ENCODE results near the gene OR1S1. TPM values are rescaled to one million over a fixed set of nuclear protein-coding genes. Genes with fewer than 3 reads are reported as not detected.

Gene OR1S1
- total and polyA plus RNA-seq, 2 experiments from 2014 or later, result not detected

GRCh38 chr11:58204042-58204441, 8.5 kb upstream of the OR1S1 start, which contains the start of gene OR1S2:
Gene OR1S2 (minus strand): TSS chr11:58204142. CDS start chr11:58204142, 0 bp downstream.
- H3K36me3 ChIP-seq (ENCODE audit: insufficient read depth), result no peaks in the 10 kb centered on the region
- H3K27ac Mint-ChIP-seq, result no peak within 1 kb of the TSS
- no peak within 1 kb of the TSS for H2AFZ ChIP-seq
- no peaks in the 10 kb centered on the region for H3K79me2 ChIP-seq (replicated peaks; ENCODE audit: insufficient read depth)
- no peaks in the 10 kb centered on the region for H3K4me1 Mint-ChIP-seq
- no peak within 1 kb of the TSS for H3K27ac ChIP-seq (ENCODE audit: low read depth)
- no peaks in the 10 kb centered on the region for H4K20me1 ChIP-seq (replicated peaks; ENCODE audit: insufficient read depth)
- H3K4me3 ChIP-seq, result no peak within 1 kb of the TSS
- no peaks in the 10 kb centered on the region for H3F3A ChIP-seq (replicated peaks; ENCODE audit: low read depth)
- H3K27me3 ChIP-seq (ENCODE audit: insufficient read depth), result no peaks in the 10 kb centered on the region
- no peak within 1 kb of the TSS for H3K4me3 Mint-ChIP-seq
- peaks cover 8% of the 10 kb centered on the region; the same call in 2 of the 3 replicates for H3K9me3 Mint-ChIP-seq
- no peaks in the 10 kb centered on the region for H3K36me3 Mint-ChIP-seq (ENCODE audit: low read depth)
- peaks cover 34% of the 10 kb centered on the region; the same call in 1 of the 2 replicates for H3K9me2 ChIP-seq (ENCODE audit: insufficient read depth)
- no peak within 1 kb of the TSS for H3K4me2 ChIP-seq
- no peaks in the 10 kb centered on the region for H3K4me1 ChIP-seq (ENCODE audit: insufficient read depth)
- H3K27me3 Mint-ChIP-seq (ENCODE audit: insufficient read depth, low read depth, poor library complexity), result peaks cover 1% of the 10 kb centered on the region
- ATAC-seq (no peak), DNase-seq (ENCODE audit: low spot score) (no peak)
- TF ChIP-seq NANOG (IDR thresholded peaks at IDR 0.05; ENCODE audit: borderline replicate concordance), result no peak
- no peak for TF ChIP-seq STAT1 (IDR thresholded peaks at IDR 0.05; ENCODE audit: unreplicated experiment)

DNA sequence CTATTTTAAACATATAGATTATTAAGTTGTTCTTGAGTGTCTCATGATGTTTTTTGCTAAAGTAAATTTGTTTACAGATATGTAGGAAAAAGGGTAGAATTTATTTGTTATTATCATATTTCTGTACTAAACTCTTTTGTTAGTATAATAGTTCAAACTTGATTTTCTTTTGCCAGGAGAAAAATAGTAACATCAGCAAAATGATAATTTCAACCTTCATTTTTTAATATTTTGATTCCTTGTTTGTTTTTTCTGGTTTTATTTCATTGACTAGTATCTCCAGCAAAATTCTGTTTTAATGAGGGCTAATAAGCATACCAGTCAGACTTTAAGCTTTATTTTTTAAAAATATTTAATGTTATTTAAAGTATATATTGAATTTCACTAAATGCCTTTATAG, 4.0 kb downstream of the OR1S1 start:
- H2AFZ ChIP-seq, result no peak overlapping the region
- no peak overlapping the region for H3K4me2 ChIP-seq
- peaks cover 2% of the 10 kb centered on the region for H3K27me3 Mint-ChIP-seq (ENCODE audit: insufficient read depth, low read depth, poor library complexity)
- no peaks in the 10 kb centered on the region for H3K4me1 Mint-ChIP-seq
- H3K4me1 ChIP-seq (ENCODE audit: insufficient read depth), result no peaks in the 10 kb centered on the region
- no peaks in the 10 kb centered on the region for H3K79me2 ChIP-seq (replicated peaks; ENCODE audit: insufficient read depth)
- H4K20me1 ChIP-seq (replicated peaks; ENCODE audit: insufficient read depth), result no peaks in the 10 kb centered on the region
- ATAC-seq, result no peak
- no peaks in the 10 kb centered on the region for H3K36me3 Mint-ChIP-seq (ENCODE audit: low read depth)
- H3K4me3 Mint-ChIP-seq, result no peak overlapping the region
- DNase-seq (ENCODE audit: low spot score), result no peak
- no peaks in the 10 kb centered on the region for H3K9me2 ChIP-seq (ENCODE audit: insufficient read depth)
- no peaks in the 10 kb centered on the region for H3K27me3 ChIP-seq (ENCODE audit: insufficient read depth)
- no peaks in the 10 kb centered on the region for H3K36me3 ChIP-seq (ENCODE audit: insufficient read depth)
- H3F3A ChIP-seq (replicated peaks; ENCODE audit: low read depth), result no peaks in the 10 kb centered on the region
- no peaks in the 10 kb centered on the region for H3K9me3 Mint-ChIP-seq
- H3K27ac ChIP-seq (ENCODE audit: low read depth), result no peak overlapping the region
- TF ChIP-seq, protein P1, sequence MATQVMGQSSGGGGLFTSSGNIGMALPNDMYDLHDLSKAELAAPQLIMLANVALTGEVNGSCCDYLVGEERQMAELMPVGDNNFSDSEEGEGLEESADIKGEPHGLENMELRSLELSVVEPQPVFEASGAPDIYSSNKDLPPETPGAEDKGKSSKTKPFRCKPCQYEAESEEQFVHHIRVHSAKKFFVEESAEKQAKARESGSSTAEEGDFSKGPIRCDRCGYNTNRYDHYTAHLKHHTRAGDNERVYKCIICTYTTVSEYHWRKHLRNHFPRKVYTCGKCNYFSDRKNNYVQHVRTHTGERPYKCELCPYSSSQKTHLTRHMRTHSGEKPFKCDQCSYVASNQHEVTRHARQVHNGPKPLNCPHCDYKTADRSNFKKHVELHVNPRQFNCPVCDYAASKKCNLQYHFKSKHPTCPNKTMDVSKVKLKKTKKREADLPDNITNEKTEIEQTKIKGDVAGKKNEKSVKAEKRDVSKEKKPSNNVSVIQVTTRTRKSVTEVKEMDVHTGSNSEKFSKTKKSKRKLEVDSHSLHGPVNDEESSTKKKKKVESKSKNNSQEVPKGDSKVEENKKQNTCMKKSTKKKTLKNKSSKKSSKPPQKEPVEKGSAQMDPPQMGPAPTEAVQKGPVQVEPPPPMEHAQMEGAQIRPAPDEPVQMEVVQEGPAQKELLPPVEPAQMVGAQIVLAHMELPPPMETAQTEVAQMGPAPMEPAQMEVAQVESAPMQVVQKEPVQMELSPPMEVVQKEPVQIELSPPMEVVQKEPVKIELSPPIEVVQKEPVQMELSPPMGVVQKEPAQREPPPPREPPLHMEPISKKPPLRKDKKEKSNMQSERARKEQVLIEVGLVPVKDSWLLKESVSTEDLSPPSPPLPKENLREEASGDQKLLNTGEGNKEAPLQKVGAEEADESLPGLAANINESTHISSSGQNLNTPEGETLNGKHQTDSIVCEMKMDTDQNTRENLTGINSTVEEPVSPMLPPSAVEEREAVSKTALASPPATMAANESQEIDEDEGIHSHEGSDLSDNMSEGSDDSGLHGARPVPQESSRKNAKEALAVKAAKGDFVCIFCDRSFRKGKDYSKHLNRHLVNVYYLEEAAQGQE (IDR thresholded peaks at IDR 0.05; ENCODE audit: unreplicated experiment), result no peak
- no peak for TF ChIP-seq CREB1 (CRISPR knock-in tag; IDR thresholded peaks at IDR 0.05; ENCODE audit: low read depth)
- no peak overlapping the region for H3K4me3 ChIP-seq
- no peak overlapping the region for H3K27ac Mint-ChIP-seq

- no peaks in the 10 kb centered on the region for H3K79me2 ChIP-seq (replicated peaks; ENCODE audit: insufficient read depth)
- no peaks in the 10 kb centered on the region for H3K36me3 ChIP-seq (ENCODE audit: insufficient read depth)
- no peak overlapping the region for H3K4me3 ChIP-seq
- DNase-seq (ENCODE audit: low spot score) (no peak), ATAC-seq (no peak)
- Mint-ChIP-seq H3K27me3 (ENCODE audit: insufficient read depth, low read depth, poor library complexity) (peaks cover 2% of the 10 kb centered on the region), H3K4me1 (no peaks in the 10 kb centered on the region), H3K27ac (no peak overlapping the region), H3K4me3 (no peak overlapping the region), H3K36me3 (ENCODE audit: low read depth) (no peaks in the 10 kb centered on the region), H3K9me3 (no peaks in the 10 kb centered on the region; the same call in 1 of the 3 replicates)
- no peaks in the 10 kb centered on the region for H3K27me3 ChIP-seq (ENCODE audit: insufficient read depth)
- no peak overlapping the region for H2AFZ ChIP-seq
- no peak overlapping the region for H3K4me2 ChIP-seq
- no peaks in the 10 kb centered on the region for H4K20me1 ChIP-seq (replicated peaks; ENCODE audit: insufficient read depth)
- H3K27ac ChIP-seq (ENCODE audit: low read depth), result no peak overlapping the region
- no peaks in the 10 kb centered on the region for H3K4me1 ChIP-seq (ENCODE audit: insufficient read depth)
- H3K9me2 ChIP-seq (ENCODE audit: insufficient read depth), result no peaks in the 10 kb centered on the region
- no peaks in the 10 kb centered on the region for H3F3A ChIP-seq (replicated peaks; ENCODE audit: low read depth)
- TF ChIP-seq, protein P2, sequence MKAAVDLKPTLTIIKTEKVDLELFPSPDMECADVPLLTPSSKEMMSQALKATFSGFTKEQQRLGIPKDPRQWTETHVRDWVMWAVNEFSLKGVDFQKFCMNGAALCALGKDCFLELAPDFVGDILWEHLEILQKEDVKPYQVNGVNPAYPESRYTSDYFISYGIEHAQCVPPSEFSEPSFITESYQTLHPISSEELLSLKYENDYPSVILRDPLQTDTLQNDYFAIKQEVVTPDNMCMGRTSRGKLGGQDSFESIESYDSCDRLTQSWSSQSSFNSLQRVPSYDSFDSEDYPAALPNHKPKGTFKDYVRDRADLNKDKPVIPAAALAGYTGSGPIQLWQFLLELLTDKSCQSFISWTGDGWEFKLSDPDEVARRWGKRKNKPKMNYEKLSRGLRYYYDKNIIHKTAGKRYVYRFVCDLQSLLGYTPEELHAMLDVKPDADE (IDR thresholded peaks at IDR 0.05), result no peak
- no peak for TF ChIP-seq POLR2AphosphoS5 (IDR thresholded peaks at IDR 0.05; ENCODE audit: low read depth)
Measured at GRCh38 chr11:58222721-58223120, 10.2 kb downstream of the OR1S1 start.

All from GM23338 (cell line).